Spleen (tissue), 11 donors: Measurements from ENCODE around the gene MBLAC1. TPM values are rescaled to one million over a fixed set of nuclear protein-coding genes. Genes with fewer than 3 reads are reported as not detected.
"Not testable (repeated sequence)": the region's sequence is repeated elsewhere in the genome, so short reads cannot be mapped to it uniquely, and the experiment has no call there.

Experiments
- DNase-seq: peaks from one replicate; pipeline ENCODE4 v3.0.0-alpha.2; 2020
- H3K27ac ChIP-seq, 8 donors: fragments of 200-600 bp; sonication (generic) in 7 of 8; 1 replicate in 4 of 8; 2 replicates in 4 of 8; pipeline versions ENCODE4 v1.5.0 to v1.8.0; 2016 to 2021; ENCODE audit warnings: inconsistent platforms in 4 of 8, mild to moderate bottlenecking in 4 of 8, moderate library complexity in 1 of 8
- H3K27me3 ChIP-seq, 7 donors: fragments of 200-600 bp; sonication (generic) in 6 of 7; replicated peaks in 1 of 7; 1 replicate in 4 of 7; 2 replicates in 3 of 7; pipeline versions ENCODE4 v1.5.0 to v1.8.0; 2016 to 2021; ENCODE audit warnings: inconsistent platforms in 3 of 7, mild to moderate bottlenecking in 1 of 7
- H3K36me3 ChIP-seq, 6 donors: fragments of 200-600 bp; sonication (generic) in 5 of 6; 1 replicate in 4 of 6; 2 replicates in 2 of 6; pipeline versions ENCODE4 v1.5.0 to v1.8.0; 2016 to 2021; ENCODE audit warnings: inconsistent platforms in 2 of 6
- H3K4me1 ChIP-seq, 6 donors: fragments of 200-600 bp; sonication (generic) in 5 of 6; 1 replicate in 3 of 6; 2 replicates in 3 of 6; pipeline versions ENCODE4 v1.5.0 to v1.8.0; 2016 to 2021; ENCODE audit warnings: inconsistent platforms in 3 of 6
- H3K4me3 ChIP-seq, 8 donors: fragments of 200-600 bp; sonication (generic) in 7 of 8; 1 replicate in 4 of 8; 2 replicates in 4 of 8; pipeline versions ENCODE4 v1.5.0 to v1.8.0; 2016 to 2021; ENCODE audit warnings: inconsistent platforms in 4 of 8, mild to moderate bottlenecking in 4 of 8, moderate library complexity in 2 of 8
- H3K9me3 ChIP-seq, 8 donors: fragments of 200-600 bp; sonication (generic) in 7 of 8; 1 replicate in 4 of 8; 2 replicates in 4 of 8; pipeline versions ENCODE4 v1.5.0 to v1.8.0; 2016 to 2021; ENCODE audit warnings: inconsistent platforms in 4 of 8
- CTCF ChIP-seq, 11 experiments: fragments of 200-600 bp in 7 of 11; fragments of 450-650 bp in 4 of 11; sonication (generic) in 4 of 11; IDR thresholded peaks in 8 of 11; conservative IDR thresholded peaks in 3 of 11; 1 replicate in 7 of 11; 2 replicates in 4 of 11; pipeline versions ENCODE4 v1.4.0 to v1.8.0; 2016 to 2021; ENCODE audit warnings: antibody characterized with exemption in 11 of 11, inconsistent platforms in 4 of 11, mild to moderate bottlenecking in 1 of 11
- POLR2A ChIP-seq, 3 donors: fragments of 450-650 bp; IDR thresholded peaks; one replicate each; pipeline ENCODE4 v1.5.1; 2017; ENCODE audit warnings: antibody characterized with exemption in 3 of 3, mild to moderate bottlenecking in 1 of 3
- POLR2AphosphoS5 ChIP-seq, 3 donors: sonication (generic); formaldehyde crosslinking; IDR thresholded peaks; one replicate each; pipeline ENCODE4 v1.5.1; 2017; ENCODE audit warnings: antibody characterized with exemption in 3 of 3
- WGBS, 5 donors: extraction: QIAGEN DNeasy Blood & Tissue Kit in 3 of 5; methylation state at CpG; one replicate each; pipeline versions ENCODE4 v1.1.5 to v1.1.7; 2013 to 2018; 5-methylcytosine and 5-hydroxymethylcytosine counted together
- intact Hi-C: fragments of 100-400 bp; cut with DNase I; formaldehyde crosslinking; loops from one replicate; pipeline ENCODE4 v1.15.0; 2023; ENCODE audit warnings: low total_unique reads
- polyA plus RNA-seq, 3 donors: library from polyadenylated mRNA; stranded (reverse); fragments of 200-250 nt; gene quantifications; one replicate each; pipeline ENCODE4 v1.2.1, GENCODE V29; 2013
- total RNA-seq, 7 donors: library from RNA; depleted of rRNA in 3 of 7; stranded (reverse); fragments of >200 nt in 3 of 7; fragmentation: NEBNext Ultra II Directional in 4 of 7; extraction: Animal tissue kit (Norgen Biotek cat#: 25700) in 4 of 7; gene quantifications; one replicate each; pipeline versions ENCODE4 v1.1.0 to v1.2.1, GENCODE V29; 2016 to 2021
- donor health status: healthy with polysubstance abuse.
- donor health status: DM: no; HTN: no; CAD: no; lungs with moderate emphysema.
- donor health status: DM: no; HTN: no; CAD: no.
- donor health status: Bipolar disorder and iron deficiency.
- donor health status: healthy.
- donor health status: DM: no; HTN: no; CAD: no.
- donor health status: DM: yes; HTN: yes; CAD: no.

MBLAC1 gene
- total and polyA plus RNA-seq, 10 donors: 1.7 to 4.4 (median 2.2) TPM

GRCh38 chr7:100126239-100126930 lies 382 bp upstream of the MBLAC1 start:
- peak overlapping the region; percentile 64 to 89 (median 83) for H3K4me3 ChIP-seq
- intact Hi-C loops: loop anchor here (5.0 kb wide), 1 partner anchor 44 kb away; the partner anchor contains the start of gene ZNF3
- TF ChIP-seq CTCF (IDR thresholded peaks at IDR 0.05 in 8 of 11, conservative IDR thresholded peaks at IDR 0.05 in 3 of 11): no peak
- H3K36me3 ChIP-seq: peaks cover 0 to 29% (median 0%) of the 10 kb centered on the region in 6 donors
- peak overlapping the region; percentile 91 to 99 (median 96) for H3K27ac ChIP-seq
- peaks cover 25 to 76% (median 52%) of the 10 kb centered on the region in 6 donors for H3K4me1 ChIP-seq
- no peaks in the 10 kb centered on the region for H3K27me3 ChIP-seq
- DNase-seq: no peak
- 12 to 16% (median 15%) methylated on average over 29 of the region's 29 CpGs for WGBS, 5 donors
- H3K9me3 ChIP-seq: no peaks in the 10 kb centered on the region

GRCh38 chr7:100127866-100128636 lies 1.3 kb downstream of the MBLAC1 start:
- Histone ChIP-seq H3K36me3 (peaks cover 0 to 19% (median 0%) of the 10 kb centered on the region in 6 donors), H3K4me1 (peaks cover 25 to 75% (median 50%) of the 10 kb centered on the region in 6 donors), H3K9me3 (no peaks in the 10 kb centered on the region), H3K4me3 (peak overlapping the region; percentile 64 to 89 (median 83)), H3K27me3 (no peaks in the 10 kb centered on the region), H3K27ac (peak overlapping the region; percentile 91 to 99 (median 96))
- intact Hi-C loops: loop anchor here (5.0 kb wide), 1 partner anchor 46 kb away; the partner anchor contains the start of gene ZNF3
- DNase-seq: no peak
- WGBS, 5 donors: 3 to 5% (median 5%) methylated on average over 27 to 37 of the region's 37 CpGs
- no peak for TF ChIP-seq POLR2AphosphoS5 (IDR thresholded peaks at IDR 0.05)
- TF ChIP-seq POLR2A (IDR thresholded peaks at IDR 0.05): no peak
- no peak for TF ChIP-seq CTCF (IDR thresholded peaks at IDR 0.05 in 8 of 11, conservative IDR thresholded peaks at IDR 0.05 in 3 of 11)

- 46 to 70% (median 67%) methylated on average over 1 of the region's 1 CpG for WGBS, 5 donors
- H3K36me3 ChIP-seq: peaks cover 0 to 14% (median 0%) of the 10 kb centered on the region in 6 donors
- H3K27me3 ChIP-seq: no peaks in the 10 kb centered on the region
- H3K27ac ChIP-seq: peak overlapping the region in 2 of 8 donors; percentile 91 to 99
- DNase-seq: no peak
- no peaks in the 10 kb centered on the region for H3K9me3 ChIP-seq
- intact Hi-C loops: loop anchor here (5.0 kb wide), 1 partner anchor 46 kb away; the partner anchor contains the start of gene ZNF3
- H3K4me1 ChIP-seq: peaks cover 25 to 70% (median 47%) of the 10 kb centered on the region in 6 donors
- H3K4me3 ChIP-seq: peak overlapping the region in 1 of 8 donors; percentile 88
- TF ChIP-seq CTCF (IDR thresholded peaks at IDR 0.05 in 8 of 11, conservative IDR thresholded peaks at IDR 0.05 in 3 of 11) (no peak), POLR2AphosphoS5 (IDR thresholded peaks at IDR 0.05) (no peak), POLR2A (IDR thresholded peaks at IDR 0.05) (no peak)
These were observed 1.8 kb downstream of the MBLAC1 start for GRCh38 chr7:100128637-100128963.

- not testable (repeated sequence) for H3K27ac ChIP-seq, DNase-seq, H3K27me3 ChIP-seq, H3K36me3 ChIP-seq, H3K9me3 ChIP-seq, H3K4me3 ChIP-seq
- H3K4me1 ChIP-seq: peaks cover 22 to 54% (median 36%) of the 10 kb centered on the region in 6 donors
- intact Hi-C loops: loop anchor here (10.0 kb wide), 2 partner anchors 95 to 215 kb away; no protein-coding TSS in a partner anchor
- WGBS, 5 donors: 88 to 100% (median 97%) methylated on average over 1 of the region's 1 CpG
These were observed 3.4 kb downstream of the MBLAC1 start for GRCh38 chr7:100130220-100130607.
